Kasumi-1 (cell line): Measurements from ENCODE around the gene SERTAD2.

Experiments used
- DNase-seq, 2 experiments: peaks; one replicate each; lab custom pipeline; 2025; lab: John Stamatoyannopoulos, UW

The SERTAD2 gene

DNA sequence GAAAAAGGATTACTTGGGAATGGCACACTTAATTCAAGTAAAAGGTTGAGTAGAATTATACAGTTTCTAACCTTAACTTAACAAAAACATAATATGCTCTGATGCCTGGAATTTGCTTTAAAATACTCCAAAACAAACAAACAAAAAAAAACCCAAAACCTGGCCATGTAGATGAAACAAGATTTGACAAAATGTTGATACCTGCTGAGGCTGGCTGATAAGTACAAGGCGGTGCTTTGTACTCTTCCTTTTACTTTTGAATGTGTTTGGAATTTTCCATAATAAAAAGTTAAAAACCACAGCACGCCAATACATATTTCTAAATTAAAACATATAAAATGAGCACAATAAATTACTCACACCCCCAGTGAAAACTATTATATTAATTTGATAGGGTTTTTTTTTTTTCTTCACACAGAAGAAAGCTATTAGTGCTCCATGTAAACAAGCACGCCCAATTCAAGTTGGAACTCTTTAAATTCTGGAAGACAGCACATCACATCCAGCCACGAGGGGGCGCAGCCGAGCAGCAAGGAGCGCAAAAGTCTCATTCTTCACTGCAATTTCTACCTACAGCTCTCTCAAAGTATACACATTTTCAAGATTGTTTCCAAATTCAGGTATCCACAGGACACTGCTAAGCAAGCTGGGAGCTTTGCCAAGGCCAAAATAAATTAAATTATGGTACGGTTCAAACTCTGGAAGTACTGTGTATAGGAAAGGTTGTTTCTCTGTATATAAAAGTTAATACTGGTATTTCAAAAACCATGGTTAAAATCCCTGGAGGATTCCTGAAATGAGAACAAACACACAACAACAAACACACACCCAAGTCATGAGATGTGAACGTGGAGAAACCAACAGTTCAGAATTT, 7.5 kb downstream of the SERTAD2 start:
- DNase-seq = peak; percentile 76 to 84

DNA sequence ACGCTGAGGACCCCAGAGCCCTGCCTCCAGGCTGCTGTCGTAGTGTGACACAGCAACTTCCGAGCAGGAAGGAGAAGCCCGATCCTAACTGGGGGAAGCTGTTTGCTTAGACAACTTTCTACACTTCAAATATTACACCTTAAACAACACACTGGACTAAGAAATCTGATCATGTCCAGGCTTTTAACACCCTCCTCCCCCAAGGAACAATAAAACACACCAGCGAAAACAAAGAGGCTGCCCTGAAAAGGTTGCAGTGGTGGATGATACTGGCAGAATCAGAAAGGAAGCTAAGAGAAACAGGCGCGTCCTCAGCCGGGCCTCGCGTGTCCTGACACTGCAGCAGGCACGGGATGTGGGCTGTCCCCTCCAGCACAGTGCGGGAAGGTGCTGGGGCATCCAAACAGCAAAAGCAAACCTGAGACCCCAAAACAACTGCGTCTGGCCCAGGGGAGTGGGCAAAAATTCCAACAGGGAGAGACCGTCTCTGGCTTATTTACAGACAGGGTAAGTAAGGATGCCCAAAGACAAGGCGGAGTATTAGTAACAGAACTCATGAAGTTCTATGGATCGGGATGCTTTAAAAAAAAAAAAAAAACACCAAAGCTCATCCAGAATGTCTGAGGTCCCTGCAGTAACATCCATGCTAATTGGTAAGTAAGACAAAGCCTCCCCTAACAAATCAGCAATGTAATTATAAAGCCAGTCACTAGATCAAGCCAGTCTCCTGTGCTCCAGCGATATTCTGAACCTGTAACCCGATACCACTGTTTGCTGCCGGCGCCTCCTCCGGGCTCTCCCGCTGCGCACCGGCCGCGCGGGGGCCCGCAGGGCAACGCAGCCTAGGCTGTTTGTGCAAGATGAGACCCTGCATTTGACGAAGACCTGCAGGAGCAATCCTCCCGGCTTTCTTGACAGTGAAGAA, 9.0 kb downstream of the SERTAD2 start:
- DNase-seq = peak; percentile 88 to 89

DNA sequence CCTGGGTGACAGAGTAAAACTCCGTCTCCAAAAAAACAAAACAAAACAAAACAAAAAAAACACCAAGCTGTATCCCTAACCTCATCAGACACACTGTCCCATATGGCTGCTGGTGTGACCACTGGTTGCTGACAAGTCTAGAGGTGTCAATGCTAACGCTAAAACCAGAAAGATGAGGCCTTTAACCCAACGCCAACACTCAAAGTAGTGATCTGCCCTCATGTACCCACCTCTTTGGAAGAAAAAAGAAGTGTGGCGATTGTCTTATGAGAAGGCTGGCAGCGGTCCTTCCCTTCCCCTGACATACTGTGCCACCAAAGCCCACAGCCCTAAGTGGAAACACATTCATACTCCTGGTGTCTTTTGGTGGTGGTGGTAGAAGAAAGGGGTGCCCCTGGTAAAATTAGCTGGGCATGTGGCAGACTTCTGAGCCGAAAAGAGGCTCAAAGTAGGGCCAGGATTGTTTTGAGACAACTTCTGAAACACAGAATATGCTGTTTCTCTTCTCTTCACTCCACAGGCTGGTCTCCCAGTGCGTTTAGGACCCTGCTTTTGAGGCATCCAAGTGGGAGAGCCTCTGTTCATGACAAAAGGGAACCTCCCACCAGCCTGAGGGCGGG, 9.8 kb downstream of the SERTAD2 start:
- DNase-seq = no peak

DNA sequence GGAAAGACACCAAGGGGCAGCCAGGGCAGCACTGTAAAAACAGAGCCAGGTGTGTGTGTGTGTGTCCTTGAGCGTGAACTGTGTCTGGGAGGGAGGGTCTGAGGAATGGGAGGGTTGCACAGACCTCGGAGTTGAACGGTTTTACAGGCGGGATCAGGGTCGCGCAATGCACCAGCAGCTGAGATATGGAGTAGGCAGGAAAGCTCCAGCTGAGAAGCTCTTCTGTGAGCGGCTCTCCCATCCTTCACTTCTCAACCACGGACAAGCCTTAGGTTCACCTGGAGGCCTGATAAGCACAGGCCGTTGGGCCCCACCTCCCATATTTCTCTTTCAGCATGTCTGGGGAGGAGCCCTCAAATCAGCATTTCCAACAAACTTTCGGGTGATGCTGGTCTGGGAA, 12.1 kb downstream of the SERTAD2 start:
- no peak for DNase-seq

DNA sequence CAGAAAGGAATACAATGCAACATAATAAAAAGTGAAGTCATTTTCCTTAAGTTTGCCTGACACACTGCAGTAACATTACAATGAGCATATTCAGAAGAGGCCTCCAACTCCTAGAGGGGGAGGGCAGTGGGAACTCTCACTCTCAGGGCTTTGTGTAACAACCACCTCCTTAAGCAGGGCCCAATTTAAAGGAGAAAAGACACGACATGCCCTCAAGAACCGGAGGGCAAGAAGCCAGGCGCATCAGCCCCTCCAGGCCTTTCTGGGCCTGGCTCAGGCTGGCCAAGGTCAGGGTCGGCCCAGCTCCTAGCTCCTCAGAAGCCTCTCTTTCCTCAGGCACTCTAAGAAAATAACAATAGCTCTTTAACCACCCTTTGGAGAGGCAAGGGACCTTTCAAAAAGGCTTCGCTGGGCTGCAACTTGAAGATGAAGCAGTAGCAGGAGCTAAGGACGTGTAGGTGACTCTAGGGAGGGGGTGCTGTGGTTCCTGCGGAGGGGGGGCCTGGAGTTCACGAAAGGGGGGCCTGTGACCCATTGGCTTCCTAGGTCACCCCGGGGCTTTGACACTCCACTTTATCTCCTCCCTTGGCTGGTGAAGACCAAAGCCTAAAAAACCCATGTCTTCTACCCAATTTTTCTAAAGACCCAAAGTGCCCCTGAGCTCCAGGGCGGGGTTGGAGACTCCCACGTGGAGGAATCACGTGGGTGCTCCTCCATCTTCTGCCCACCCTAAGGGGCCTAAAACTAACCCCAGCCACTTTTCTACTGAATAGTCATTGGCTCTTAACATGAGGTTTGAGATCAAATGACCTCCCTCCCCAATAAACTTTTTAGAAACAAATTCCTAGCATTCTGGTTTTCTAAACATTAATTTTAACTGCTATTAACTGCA, 13.3 kb downstream of the SERTAD2 start:
- DNase-seq = no peak

GRCh38 chr2:64639691-64640090, 14.0 kb downstream of the SERTAD2 start:
- DNase-seq = no peak

DNA sequence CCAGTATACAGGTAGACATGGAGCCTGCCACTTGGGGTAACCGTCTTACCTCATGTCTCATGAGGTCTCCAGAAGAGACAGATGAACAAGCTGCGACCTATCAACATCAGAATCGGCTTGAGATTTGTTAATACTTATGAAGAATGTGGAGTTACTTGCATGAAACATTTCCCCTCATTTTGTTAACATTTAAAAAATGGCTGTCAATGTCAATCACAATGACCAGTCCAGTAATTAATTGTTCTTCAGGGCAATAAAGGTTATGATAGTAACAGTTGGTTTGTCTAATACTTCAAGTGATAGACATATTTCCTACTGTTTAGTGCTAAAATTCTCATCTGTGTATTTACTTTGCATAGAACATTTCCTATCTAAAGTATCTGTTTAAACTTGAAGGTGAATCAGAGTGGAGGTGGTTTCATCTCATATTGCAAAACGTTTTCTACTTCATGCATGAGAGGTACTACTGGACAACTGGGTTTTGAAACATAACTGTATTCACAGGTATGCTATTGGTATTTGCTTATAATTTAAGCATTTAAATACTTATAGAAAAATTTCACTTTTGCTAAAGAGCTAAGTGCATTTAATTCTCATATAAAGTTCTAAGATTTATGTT, 15.1 kb downstream of the SERTAD2 start:
- no peak for DNase-seq

GRCh38 chr2:64637931-64638330, 15.8 kb downstream of the SERTAD2 start:
- DNase-seq = peak in 1 of 2 experiments; percentile 9

- peak; percentile 58 to 67 for DNase-seq
These were observed 16.6 kb downstream of the SERTAD2 start for GRCh38 chr2:64637000-64637635.

DNA sequence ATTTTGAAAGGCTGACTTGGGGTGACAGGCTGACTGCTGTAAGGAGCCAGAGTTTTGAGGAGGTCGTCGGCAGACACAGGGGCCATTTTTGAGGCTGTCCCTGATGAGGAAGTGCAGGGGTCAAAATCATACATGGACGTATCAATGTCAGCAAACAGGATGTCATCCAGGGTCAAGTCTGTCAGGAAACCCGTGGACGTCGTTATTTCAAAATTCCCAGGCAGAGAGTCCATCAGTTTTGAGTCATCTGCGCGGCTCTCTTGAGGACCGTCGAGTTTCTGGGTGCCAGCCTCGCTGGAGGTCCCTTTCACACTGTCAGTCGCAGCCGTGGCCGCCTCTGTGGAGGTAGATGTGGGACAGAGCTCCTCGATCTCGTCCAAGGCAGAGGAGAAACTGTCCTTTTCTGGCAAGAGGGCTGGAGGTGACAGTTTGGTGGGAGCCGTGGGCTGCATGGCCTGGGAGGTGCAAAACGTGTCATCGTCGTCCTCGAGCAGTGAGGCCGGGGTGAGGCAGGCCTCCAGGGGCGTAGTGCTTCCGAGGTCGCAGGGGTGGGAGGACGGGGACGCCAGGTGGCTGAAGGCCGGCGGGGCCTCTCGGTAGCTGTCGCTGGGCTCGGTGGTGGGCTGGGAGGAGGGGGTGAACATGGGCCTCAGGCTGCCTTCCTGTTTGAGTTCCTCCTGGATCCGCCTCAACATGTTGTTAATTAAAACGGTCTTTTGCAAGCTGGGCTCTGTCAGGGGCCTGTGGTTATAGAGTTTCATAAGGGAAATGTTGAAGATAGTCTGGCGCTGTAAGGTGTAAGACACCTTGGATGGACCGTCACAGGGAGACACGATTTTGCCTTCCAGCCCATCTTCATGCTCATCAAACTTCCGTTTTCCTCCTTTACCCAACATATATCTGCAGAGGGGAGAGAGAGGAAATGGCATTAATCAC, 17.5 kb downstream of the SERTAD2 start:
- DNase-seq = peak; percentile 79 to 80

DNA sequence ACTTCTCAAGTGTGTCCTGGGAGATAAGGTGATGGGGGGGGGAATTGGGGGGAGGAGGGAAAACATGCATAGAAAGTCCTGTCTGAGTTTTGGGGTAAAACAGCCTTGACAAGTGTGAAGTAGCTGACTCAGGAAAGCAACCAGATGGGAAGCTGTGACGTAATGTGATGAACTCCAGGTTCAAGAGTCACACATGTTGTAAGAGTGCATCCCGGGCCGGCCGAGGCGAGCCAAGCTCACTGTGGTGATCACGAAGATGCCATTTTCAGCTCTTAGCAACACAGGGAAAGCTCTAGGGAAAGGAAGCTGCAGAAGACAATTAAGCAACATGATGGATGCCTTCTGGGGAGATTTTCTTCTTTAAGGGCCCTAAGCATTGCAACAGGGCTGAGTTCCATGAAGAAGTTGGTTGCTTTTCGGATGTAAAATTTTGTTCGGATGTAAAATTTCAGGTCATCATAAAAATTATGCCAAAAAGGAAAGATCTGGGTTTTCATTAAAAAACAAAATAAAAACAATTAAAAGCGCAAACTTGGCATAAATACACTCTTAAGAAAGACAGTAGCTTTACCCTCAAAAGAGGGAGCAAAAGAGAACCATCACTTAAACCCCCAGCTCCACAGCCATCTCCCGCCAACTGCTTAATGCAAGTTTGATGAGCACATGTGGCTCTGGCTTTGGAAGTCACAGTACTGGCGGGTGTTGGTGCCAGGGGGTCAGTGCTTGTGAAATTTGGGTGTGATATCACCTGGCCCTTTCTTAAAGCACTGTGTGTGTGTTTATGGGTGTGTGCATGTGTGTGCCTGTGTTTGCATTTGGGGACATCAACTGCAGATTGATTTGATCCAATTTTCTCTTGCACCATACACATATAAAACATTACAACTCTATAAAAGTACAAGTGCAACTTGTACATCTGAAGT, 19.1 kb downstream of the SERTAD2 start:
- DNase-seq = no peak

- no peak for DNase-seq
These were observed 20.6 kb downstream of the SERTAD2 start for GRCh38 chr2:64632835-64633819.

GRCh38 chr2:64631771-64632170, 21.9 kb downstream of the SERTAD2 start:
- no peak for DNase-seq

DNA sequence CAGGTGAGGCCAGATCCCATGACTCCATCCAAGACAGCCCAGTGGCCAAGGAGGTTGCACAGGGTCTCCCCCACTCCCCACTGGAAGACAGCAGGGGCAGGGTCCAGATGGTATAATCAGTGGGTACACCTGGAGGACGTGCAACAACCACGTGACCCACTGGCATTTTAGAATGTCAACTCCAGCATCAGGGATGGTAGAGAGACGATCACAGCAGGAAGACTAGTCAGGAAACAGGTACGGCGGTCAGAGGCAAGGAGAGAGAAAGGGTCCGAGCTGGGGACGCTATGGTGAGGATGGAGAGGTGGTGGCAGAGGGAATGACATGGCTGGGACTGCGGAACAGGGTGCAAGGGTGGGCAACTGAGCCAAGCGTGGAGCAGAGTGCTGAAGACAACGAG, 23.0 kb downstream of the SERTAD2 start:
- no peak for DNase-seq

DNA sequence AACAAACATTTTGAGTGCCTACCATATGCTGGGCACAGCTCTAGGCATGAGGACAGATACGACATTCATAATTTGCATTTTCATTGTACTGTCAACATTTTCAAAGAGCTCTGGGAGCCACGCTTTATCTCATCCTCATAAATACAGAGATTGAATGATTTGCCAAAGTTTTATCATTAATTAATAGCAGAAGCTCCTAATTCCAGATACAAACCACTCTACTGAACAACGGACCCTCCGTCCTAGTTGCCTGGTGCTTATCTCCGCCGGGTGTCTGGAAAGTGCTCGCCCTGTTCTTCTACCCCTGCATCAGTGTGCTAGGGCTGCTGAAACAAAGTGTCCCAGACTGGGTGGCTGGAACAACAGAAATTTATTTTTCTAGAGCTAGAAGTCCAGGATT, 23.8 kb downstream of the SERTAD2 start:
- no peak for DNase-seq

DNA sequence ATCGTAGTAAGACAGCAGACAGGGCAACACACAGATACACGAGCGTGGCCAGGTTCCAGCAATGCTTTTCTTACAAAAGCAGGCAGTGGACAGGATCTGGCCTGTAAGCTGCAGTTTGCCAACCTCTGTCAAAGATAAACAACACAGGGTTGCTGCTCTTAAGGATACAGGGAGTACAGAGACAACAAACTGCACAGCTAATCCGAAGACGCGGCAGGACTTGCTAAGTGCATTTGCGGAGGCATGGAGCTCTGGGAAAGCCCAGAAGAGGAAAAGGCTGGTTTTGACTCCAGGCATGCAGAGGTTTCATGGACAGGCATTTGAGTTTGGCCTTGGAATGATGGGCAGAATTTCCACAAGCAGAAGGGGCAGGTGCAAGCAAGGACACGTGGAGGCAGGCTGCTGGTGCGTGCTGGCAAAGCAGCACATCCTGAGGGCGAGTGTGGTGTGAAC, 24.4 kb downstream of the SERTAD2 start:
- no peak for DNase-seq
